ENCODE results near the gene NDUFAF4. TPM values are rescaled to one million over a fixed set of nuclear protein-coding genes. Genes with fewer than 3 reads are reported as not detected.

NDUFAF4 gene
- total RNA-seq, 1 experiment from 2014 or later, result 50.9 TPM

- no peak for DNase-seq
- peaks cover 3% of the 10 kb centered on the region for H3K9me3 Mint-ChIP-seq (ENCODE audit: low read depth, unreplicated experiment)
- BruUV-seq (replicated peaks), result no TSS peak
Measured at GRCh38 chr6:96851858-96852257, 45.8 kb downstream of the NDUFAF4 start.

GRCh38 chr6:96849615-96850014 is 48.1 kb downstream of the NDUFAF4 start:
- no peaks in the 10 kb centered on the region for H3K27me3 Mint-ChIP-seq (ENCODE audit: unreplicated experiment)
- no peaks in the 10 kb centered on the region for H3K36me3 Mint-ChIP-seq (ENCODE audit: insufficient read depth, unreplicated experiment)
- CTCF ChIA-PET, result interaction anchor here (0.6 kb wide), 1 partner anchor 24 kb away, joined by 5 read pairs; no protein-coding TSS in a partner anchor
- no peak for TF ChIP-seq CTCF (IDR thresholded peaks at IDR 0.05; ENCODE audit: unreplicated experiment)
- no peak overlapping the region for H3K4me3 Mint-ChIP-seq (ENCODE audit: low read depth, unreplicated experiment)
- intact Hi-C loops (cut with micrococcal nuclease; ENCODE audit: unreplicated experiment), result no loop called here
- H3K27ac Mint-ChIP-seq (ENCODE audit: unreplicated experiment), result no peak overlapping the region
- H3K4me1 Mint-ChIP-seq (ENCODE audit: low read depth, unreplicated experiment), result no peaks in the 10 kb centered on the region
- DNase-seq, result no peak
- peaks cover 3% of the 10 kb centered on the region for H3K9me3 Mint-ChIP-seq (ENCODE audit: low read depth, unreplicated experiment)
- no TSS peak for BruUV-seq (replicated peaks)

More at GRCh38 chr6:96851858-96852257, 45.8 kb downstream of the NDUFAF4 start:
- intact Hi-C loops (cut with micrococcal nuclease; ENCODE audit: unreplicated experiment), result no loop called here
- CTCF ChIA-PET, result no interaction called here
- H3K36me3 Mint-ChIP-seq (ENCODE audit: insufficient read depth, unreplicated experiment), result no peaks in the 10 kb centered on the region
- no peaks in the 10 kb centered on the region for H3K4me1 Mint-ChIP-seq (ENCODE audit: low read depth, unreplicated experiment)
- no peaks in the 10 kb centered on the region for H3K27me3 Mint-ChIP-seq (ENCODE audit: unreplicated experiment)
- H3K27ac Mint-ChIP-seq (ENCODE audit: unreplicated experiment), result no peak overlapping the region
- no peak overlapping the region for H3K4me3 Mint-ChIP-seq (ENCODE audit: low read depth, unreplicated experiment)
- TF ChIP-seq CTCF (IDR thresholded peaks at IDR 0.05; ENCODE audit: unreplicated experiment), result no peak

GRCh38 chr6:96844530-96844929 is 53.2 kb downstream of the NDUFAF4 start:
- Mint-ChIP-seq H3K27me3 (ENCODE audit: unreplicated experiment) (no peaks in the 10 kb centered on the region), H3K4me3 (ENCODE audit: low read depth, unreplicated experiment) (no peak overlapping the region), H3K36me3 (ENCODE audit: insufficient read depth, unreplicated experiment) (no peaks in the 10 kb centered on the region), H3K27ac (ENCODE audit: unreplicated experiment) (no peak overlapping the region), H3K9me3 (ENCODE audit: low read depth, unreplicated experiment) (peaks cover 2% of the 10 kb centered on the region), H3K4me1 (ENCODE audit: low read depth, unreplicated experiment) (no peaks in the 10 kb centered on the region)
- CTCF ChIA-PET, result no interaction called here
- no peak for TF ChIP-seq CTCF (IDR thresholded peaks at IDR 0.05; ENCODE audit: unreplicated experiment)
- DNase-seq, result no peak
- intact Hi-C loops (cut with micrococcal nuclease; ENCODE audit: unreplicated experiment), result no loop called here
- no TSS peak for BruUV-seq (replicated peaks)

GRCh38 chr6:96841345-96841744 is 56.3 kb downstream of the NDUFAF4 start:
- Mint-ChIP-seq H3K27me3 (ENCODE audit: unreplicated experiment) (peaks cover 9% of the 10 kb centered on the region), H3K4me1 (ENCODE audit: low read depth, unreplicated experiment) (peaks cover under 1% of the 10 kb centered on the region), H3K4me3 (ENCODE audit: low read depth, unreplicated experiment) (no peak overlapping the region), H3K27ac (ENCODE audit: unreplicated experiment) (no peak overlapping the region), H3K36me3 (ENCODE audit: insufficient read depth, unreplicated experiment) (peaks cover 19% of the 10 kb centered on the region), H3K9me3 (ENCODE audit: low read depth, unreplicated experiment) (peaks cover 2% of the 10 kb centered on the region)
- DNase-seq, result no peak
- BruUV-seq (replicated peaks), result no TSS peak
- CTCF ChIA-PET, result no interaction called here
- no peak for TF ChIP-seq CTCF (IDR thresholded peaks at IDR 0.05; ENCODE audit: unreplicated experiment)
- intact Hi-C loops (cut with micrococcal nuclease; ENCODE audit: unreplicated experiment), result no loop called here

Other genes starting within 250 kb of the NDUFAF4 start
- 1.3 and 2.7 TPM in 2 replicates for gene GPR63, start 60.4 kb downstream of the NDUFAF4 start, total RNA-seq (2022)
- 0.12 and 0.20 TPM in 2 replicates for gene KLHL32, start 26.8 kb upstream of the NDUFAF4 start, total RNA-seq (2022)

Data from Calu3 (cell line).